ENCODE data around the gene YPEL1. TPM values are rescaled to one million over a fixed set of nuclear protein-coding genes. Genes with fewer than 3 reads are reported as not detected.

Gene YPEL1
- total RNA-seq, 4 donors from 2014 or later: 1.5 to 5.1 (median 2.4) TPM

DNA sequence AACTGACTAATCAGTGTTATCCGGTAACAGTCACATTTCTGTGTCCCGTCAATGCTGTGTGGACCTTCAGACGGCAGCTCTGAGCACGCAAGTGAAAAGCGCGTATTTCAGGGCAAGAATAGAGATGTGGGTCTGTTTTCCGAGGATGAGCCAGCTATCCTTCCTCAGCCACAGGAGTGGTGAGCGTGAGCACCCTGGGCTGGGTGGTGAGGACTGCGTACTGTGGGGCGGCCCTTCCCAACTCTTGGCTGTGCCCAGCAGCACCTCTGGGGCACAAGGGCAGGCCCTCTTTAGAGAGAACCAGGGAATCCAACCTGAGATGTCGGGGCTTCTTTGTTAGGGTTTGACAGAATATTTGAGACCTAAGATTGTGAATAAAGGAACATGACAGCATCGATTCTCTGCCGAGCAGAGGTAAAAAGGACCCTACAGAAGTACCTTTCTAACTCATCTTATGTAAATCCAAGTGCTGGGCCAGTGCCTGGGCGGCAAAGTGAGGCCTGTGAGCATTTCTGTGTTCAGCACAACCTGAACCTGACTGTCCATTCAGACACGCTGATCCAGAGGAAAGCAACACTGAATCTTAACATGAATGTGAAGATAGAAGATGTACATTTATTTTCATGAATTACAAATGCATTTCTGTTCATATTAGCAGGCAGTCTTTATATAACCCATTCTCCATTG, 26.5 kb upstream of the YPEL1 start:
- Histone ChIP-seq H3K4me3 (no peak overlapping the region), H3K27ac (no peak overlapping the region), H3K4me1 (no peaks in the 10 kb centered on the region), H3K36me3 (peaks cover 80% of the 10 kb centered on the region), H3K27me3 (no peaks in the 10 kb centered on the region), H3K9me3 (no peaks in the 10 kb centered on the region)
- 87% methylated on average over 15 of the region's 15 CpGs for WGBS
- no peak for DNase-seq (ENCODE audit: low spot score in 2 of 2)
- TF ChIP-seq EP300 (IDR thresholded peaks at IDR 0.05) (no peak), POLR2AphosphoS5 (IDR thresholded peaks at IDR 0.05) (no peak), POLR2A (IDR thresholded peaks at IDR 0.05) (no peak)
- TF ChIP-seq, protein P1, sequence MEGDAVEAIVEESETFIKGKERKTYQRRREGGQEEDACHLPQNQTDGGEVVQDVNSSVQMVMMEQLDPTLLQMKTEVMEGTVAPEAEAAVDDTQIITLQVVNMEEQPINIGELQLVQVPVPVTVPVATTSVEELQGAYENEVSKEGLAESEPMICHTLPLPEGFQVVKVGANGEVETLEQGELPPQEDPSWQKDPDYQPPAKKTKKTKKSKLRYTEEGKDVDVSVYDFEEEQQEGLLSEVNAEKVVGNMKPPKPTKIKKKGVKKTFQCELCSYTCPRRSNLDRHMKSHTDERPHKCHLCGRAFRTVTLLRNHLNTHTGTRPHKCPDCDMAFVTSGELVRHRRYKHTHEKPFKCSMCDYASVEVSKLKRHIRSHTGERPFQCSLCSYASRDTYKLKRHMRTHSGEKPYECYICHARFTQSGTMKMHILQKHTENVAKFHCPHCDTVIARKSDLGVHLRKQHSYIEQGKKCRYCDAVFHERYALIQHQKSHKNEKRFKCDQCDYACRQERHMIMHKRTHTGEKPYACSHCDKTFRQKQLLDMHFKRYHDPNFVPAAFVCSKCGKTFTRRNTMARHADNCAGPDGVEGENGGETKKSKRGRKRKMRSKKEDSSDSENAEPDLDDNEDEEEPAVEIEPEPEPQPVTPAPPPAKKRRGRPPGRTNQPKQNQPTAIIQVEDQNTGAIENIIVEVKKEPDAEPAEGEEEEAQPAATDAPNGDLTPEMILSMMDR (IDR thresholded peaks at IDR 0.05): no peak

DNA sequence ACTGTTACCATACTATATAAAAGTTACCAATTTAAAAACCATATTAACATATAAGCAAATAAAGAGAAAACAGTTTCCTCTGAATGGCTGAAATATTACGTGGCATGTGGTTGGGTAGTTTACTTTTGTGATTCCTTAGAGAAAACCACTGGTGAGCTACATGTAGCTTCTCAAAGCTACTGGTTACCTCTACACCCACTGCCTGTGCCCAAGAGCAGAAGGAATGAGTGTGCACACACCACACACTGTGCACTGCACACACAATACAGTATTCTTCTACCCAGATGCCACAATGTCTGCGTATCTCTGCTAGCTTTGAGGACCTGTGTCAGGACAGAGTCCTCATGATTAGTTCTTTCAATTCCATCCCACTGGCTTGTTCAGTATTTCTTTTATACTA, 25.5 kb upstream of the YPEL1 start:
- 81% methylated on average over 2 of the region's 2 CpGs for WGBS
- no peak for DNase-seq (ENCODE audit: low spot score in 2 of 2)
- no peak overlapping the region for H3K27ac ChIP-seq
- no peak for TF ChIP-seq POLR2AphosphoS5 (IDR thresholded peaks at IDR 0.05)
- no peak for TF ChIP-seq POLR2A (IDR thresholded peaks at IDR 0.05)
- TF ChIP-seq EP300 (IDR thresholded peaks at IDR 0.05): no peak
- TF ChIP-seq, protein P1 (IDR thresholded peaks at IDR 0.05): no peak
- H3K36me3 ChIP-seq: peaks cover 73% of the 10 kb centered on the region
- no peaks in the 10 kb centered on the region for H3K9me3 ChIP-seq
- no peaks in the 10 kb centered on the region for H3K27me3 ChIP-seq
- no peaks in the 10 kb centered on the region for H3K4me1 ChIP-seq
- no peak overlapping the region for H3K4me3 ChIP-seq

DNA sequence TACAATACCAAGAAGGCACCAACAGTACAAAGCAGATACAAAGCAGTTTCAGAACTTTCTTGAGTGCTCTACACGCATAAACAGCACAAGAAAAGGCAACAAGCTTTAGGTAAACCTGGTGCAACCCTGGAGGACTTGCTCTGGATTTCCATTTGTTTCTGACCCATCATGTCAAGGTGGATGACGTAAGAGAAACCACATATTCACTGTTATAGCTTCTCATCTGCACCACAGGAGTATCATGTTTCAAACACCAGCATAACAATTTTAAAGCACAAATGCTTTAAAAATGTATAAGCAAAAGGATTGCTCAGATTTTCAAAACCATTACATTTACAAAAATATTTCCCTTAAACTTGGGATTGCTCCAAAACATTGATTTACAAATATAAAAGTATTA, 25.0 kb upstream of the YPEL1 start:
- 82% methylated on average over 2 of the region's 2 CpGs for WGBS
- TF ChIP-seq, protein P1 (IDR thresholded peaks at IDR 0.05): no peak
- no peak for TF ChIP-seq EP300 (IDR thresholded peaks at IDR 0.05)
- no peak for TF ChIP-seq POLR2AphosphoS5 (IDR thresholded peaks at IDR 0.05)
- no peak for TF ChIP-seq POLR2A (IDR thresholded peaks at IDR 0.05)
- Histone ChIP-seq H3K4me1 (peaks cover 1% of the 10 kb centered on the region), H3K36me3 (peaks cover 69% of the 10 kb centered on the region), H3K9me3 (no peaks in the 10 kb centered on the region), H3K27ac (no peak overlapping the region), H3K27me3 (no peaks in the 10 kb centered on the region), H3K4me3 (no peak overlapping the region)
- DNase-seq (ENCODE audit: low spot score in 2 of 2): no peak

DNA sequence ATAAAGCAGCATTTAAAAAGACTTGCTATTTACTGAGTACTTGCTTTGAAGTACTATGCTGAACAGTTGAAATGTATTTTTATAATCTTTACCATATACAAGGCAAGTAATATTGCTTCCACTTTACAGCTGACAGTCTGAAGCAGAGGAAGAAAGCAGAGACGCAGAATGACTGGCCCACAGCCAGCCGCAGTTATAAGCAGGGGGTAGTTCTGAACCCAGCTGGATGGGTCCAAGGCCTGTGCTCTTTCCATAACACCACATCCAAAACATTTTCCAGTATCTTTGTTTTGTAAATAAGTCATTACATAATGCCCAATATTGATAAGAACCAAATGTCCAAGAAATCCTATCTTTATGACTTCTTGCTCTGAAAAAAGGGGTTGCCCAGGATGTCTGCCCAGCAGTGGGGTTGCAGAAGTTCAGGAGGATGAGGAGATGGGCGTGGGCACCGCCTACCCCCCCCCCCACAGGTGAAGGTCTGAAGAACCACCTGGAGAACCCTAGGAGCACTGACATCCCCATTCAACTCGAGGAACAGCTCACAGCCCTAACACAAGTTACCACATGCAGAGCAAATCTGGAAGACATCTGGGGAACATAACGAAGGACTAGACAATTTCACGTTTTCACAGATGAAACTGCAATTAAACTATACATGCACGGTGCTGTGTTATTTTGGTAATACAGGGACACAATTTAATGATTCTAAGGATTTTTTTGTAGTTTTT, 24.2 kb upstream of the YPEL1 start:
- Histone ChIP-seq H3K4me1 (peaks cover 9% of the 10 kb centered on the region), H3K27me3 (no peaks in the 10 kb centered on the region), H3K27ac (no peak overlapping the region), H3K36me3 (peaks cover 60% of the 10 kb centered on the region), H3K9me3 (no peaks in the 10 kb centered on the region), H3K4me3 (no peak overlapping the region)
- no peak for DNase-seq (ENCODE audit: low spot score in 2 of 2)
- 57% methylated on average over 8 of the region's 8 CpGs for WGBS
- TF ChIP-seq POLR2A (IDR thresholded peaks at IDR 0.05) (no peak), POLR2AphosphoS5 (IDR thresholded peaks at IDR 0.05) (no peak), EP300 (IDR thresholded peaks at IDR 0.05) (no peak)
- TF ChIP-seq, protein P1 (IDR thresholded peaks at IDR 0.05): no peak

DNA sequence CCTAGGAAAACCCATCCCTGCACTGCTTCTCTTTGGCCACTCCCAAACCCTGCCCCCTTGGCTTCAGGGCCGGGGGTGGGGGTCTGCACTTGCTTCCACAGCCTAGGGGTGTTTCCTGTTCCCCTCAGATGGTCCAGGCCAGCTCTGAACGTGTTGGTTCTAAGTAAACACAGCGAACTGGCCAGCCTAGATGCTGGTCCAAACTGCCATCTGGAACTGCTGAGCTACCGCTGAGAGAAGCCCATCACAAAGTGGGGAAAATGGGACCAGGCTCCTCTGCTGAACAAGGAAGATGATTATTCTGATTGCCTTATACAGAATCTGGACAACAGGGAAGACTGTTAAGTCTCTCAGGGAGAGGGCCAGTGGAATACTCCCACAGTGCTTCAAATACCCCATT, 23.5 kb upstream of the YPEL1 start:
- no peak overlapping the region for H3K27ac ChIP-seq
- no peak for TF ChIP-seq EP300 (IDR thresholded peaks at IDR 0.05)
- TF ChIP-seq, protein P1 (IDR thresholded peaks at IDR 0.05): no peak
- TF ChIP-seq POLR2AphosphoS5 (IDR thresholded peaks at IDR 0.05): no peak
- no peak for TF ChIP-seq POLR2A (IDR thresholded peaks at IDR 0.05)
- DNase-seq (ENCODE audit: low spot score in 2 of 2): no peak
- peaks cover 53% of the 10 kb centered on the region for H3K36me3 ChIP-seq
- no peaks in the 10 kb centered on the region for H3K27me3 ChIP-seq
- H3K4me3 ChIP-seq: no peak overlapping the region
- H3K9me3 ChIP-seq: no peaks in the 10 kb centered on the region
- peaks cover 14% of the 10 kb centered on the region for H3K4me1 ChIP-seq
- WGBS: 79% methylated on average over 4 of the region's 4 CpGs

Measured in suprapubic skin (tissue), 4 donors.